Measurements from ENCODE around the gene PAPOLB. TPM values are rescaled to one million over a fixed set of nuclear protein-coding genes. Genes with fewer than 3 reads are reported as not detected.

PAPOLB gene
- total RNA-seq, 1 experiment from 2014 or later: not detected

- Histone ChIP-seq H3K36me3 (ENCODE audit: low read depth) (no peaks in the 10 kb centered on the region), H3K4me1 (replicated peaks; ENCODE audit: insufficient read depth) (no peaks in the 10 kb centered on the region), H4K20me1 (ENCODE audit: insufficient read depth) (no peaks in the 10 kb centered on the region), H3K27me3 (ENCODE audit: insufficient read depth, low read depth) (peaks cover 98% of the 10 kb centered on the region), H3K9me3 (ENCODE audit: insufficient read depth, low read depth) (no peaks in the 10 kb centered on the region), H2AFZ (no peak overlapping the region), H3F3A (ENCODE audit: insufficient read depth, low read depth) (no peaks in the 10 kb centered on the region), H3K27ac (no peak overlapping the region), H3K79me2 (ENCODE audit: low read depth) (no peaks in the 10 kb centered on the region), H3K4me3 (no peak overlapping the region), H3K9me2 (ENCODE audit: insufficient read depth) (no peaks in the 10 kb centered on the region), H3K4me2 (no peak overlapping the region)
- TF ChIP-seq CTCF (conservative IDR thresholded peaks at IDR 0.05): no peak
- no peak for TF ChIP-seq EZH2 (IDR thresholded peaks at IDR 0.05; ENCODE audit: low read depth)
- DNase-seq: no peak
- no TSS peak for BruUV-seq (replicated peaks)
- ChIA-PET POLR2A (ENCODE audit: unreplicated experiment) (no interaction called here), CTCF (no interaction called here)
- intact Hi-C loops (cut with micrococcal nuclease; ENCODE audit: unreplicated experiment): no loop called here
Observed at GRCh38 chr7:4818000-4818794, 43.6 kb downstream of the PAPOLB start.

GRCh38 chr7:4817178-4817901 lies 44.5 kb downstream of the PAPOLB start:
- Histone ChIP-seq H3K27ac (no peak overlapping the region), H3K9me2 (ENCODE audit: insufficient read depth) (no peaks in the 10 kb centered on the region), H2AFZ (no peak overlapping the region), H3K36me3 (ENCODE audit: low read depth) (no peaks in the 10 kb centered on the region), H3K27me3 (ENCODE audit: insufficient read depth, low read depth) (peaks cover 98% of the 10 kb centered on the region), H3K9me3 (ENCODE audit: insufficient read depth, low read depth) (no peaks in the 10 kb centered on the region), H3K4me1 (replicated peaks; ENCODE audit: insufficient read depth) (no peaks in the 10 kb centered on the region), H3F3A (ENCODE audit: insufficient read depth, low read depth) (no peaks in the 10 kb centered on the region), H3K4me3 (no peak overlapping the region), H3K79me2 (ENCODE audit: low read depth) (no peaks in the 10 kb centered on the region), H4K20me1 (ENCODE audit: insufficient read depth) (no peaks in the 10 kb centered on the region), H3K4me2 (no peak overlapping the region)
- CTCF ChIA-PET: no interaction called here
- no TSS peak for BruUV-seq (replicated peaks)
- TF ChIP-seq CTCF (conservative IDR thresholded peaks at IDR 0.05) (no peak), EZH2 (IDR thresholded peaks at IDR 0.05; ENCODE audit: low read depth) (no peak)
- intact Hi-C loops (cut with micrococcal nuclease; ENCODE audit: unreplicated experiment): no loop called here
- no peak for DNase-seq
- POLR2A ChIA-PET (ENCODE audit: unreplicated experiment): no interaction called here

- Histone ChIP-seq H3K27me3 (ENCODE audit: insufficient read depth, low read depth) (peaks cover 95% of the 10 kb centered on the region), H3K4me2 (no peak overlapping the region), H3K9me2 (ENCODE audit: insufficient read depth) (no peaks in the 10 kb centered on the region), H3K9me3 (ENCODE audit: insufficient read depth, low read depth) (no peaks in the 10 kb centered on the region), H3K36me3 (ENCODE audit: low read depth) (no peaks in the 10 kb centered on the region), H3K4me3 (no peak overlapping the region), H3K27ac (no peak overlapping the region), H3F3A (ENCODE audit: insufficient read depth, low read depth) (no peaks in the 10 kb centered on the region), H2AFZ (no peak overlapping the region), H3K4me1 (replicated peaks; ENCODE audit: insufficient read depth) (no peaks in the 10 kb centered on the region), H3K79me2 (ENCODE audit: low read depth) (no peaks in the 10 kb centered on the region), H4K20me1 (ENCODE audit: insufficient read depth) (no peaks in the 10 kb centered on the region)
- BruUV-seq (replicated peaks): no TSS peak
- DNase-seq: no peak
- CTCF ChIA-PET: no interaction called here
- intact Hi-C loops (cut with micrococcal nuclease; ENCODE audit: unreplicated experiment): no loop called here
- no peak for TF ChIP-seq EZH2 (IDR thresholded peaks at IDR 0.05; ENCODE audit: low read depth)
- no peak for TF ChIP-seq CTCF (conservative IDR thresholded peaks at IDR 0.05)
- POLR2A ChIA-PET (ENCODE audit: unreplicated experiment): no interaction called here
Observed at GRCh38 chr7:4816419-4817080, 45.3 kb downstream of the PAPOLB start.

Measured in PC-9 (cell line).